Measurements from ENCODE around the gene TMEM72.

DNA sequence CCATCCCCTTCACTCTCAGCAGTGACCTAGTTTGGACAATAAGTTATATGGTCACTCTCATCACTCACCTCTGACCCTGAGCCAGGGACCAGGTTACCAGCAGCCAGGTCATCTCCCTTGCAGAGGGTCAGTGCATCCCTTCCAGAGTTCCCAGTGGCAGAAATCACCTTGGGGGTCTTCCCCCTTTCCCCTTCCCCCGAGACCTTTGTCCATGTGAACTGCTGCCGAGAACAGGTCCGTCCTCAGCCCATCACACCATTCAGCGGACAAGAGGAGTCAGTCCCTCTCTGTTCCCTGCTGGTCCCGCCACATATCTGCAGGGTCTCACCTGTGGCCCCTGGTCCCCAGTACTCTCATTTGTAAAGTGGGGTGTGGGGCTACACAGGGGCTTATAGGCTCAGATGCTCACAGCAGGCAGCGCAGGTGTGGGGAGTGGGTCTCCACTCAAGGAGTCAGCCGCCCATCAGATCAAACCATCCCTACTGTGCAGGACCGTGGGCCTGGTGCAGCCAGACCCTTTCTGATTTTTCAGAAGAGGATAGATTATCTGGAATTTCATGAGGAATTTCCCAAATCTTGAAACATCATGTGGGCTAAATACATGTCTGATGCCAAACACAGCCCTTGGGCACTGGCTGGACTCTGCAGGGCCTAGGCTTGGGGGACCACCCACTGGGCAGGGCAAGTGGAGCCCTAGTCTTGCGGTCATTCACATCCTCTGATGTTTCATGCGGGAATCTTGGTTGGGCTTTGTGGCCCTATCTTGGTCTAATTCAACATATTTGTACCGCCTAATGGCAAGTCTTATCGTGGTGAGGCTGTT, 61.0 kb downstream of the TMEM72 start:
- TF ChIP-seq, protein P1, sequence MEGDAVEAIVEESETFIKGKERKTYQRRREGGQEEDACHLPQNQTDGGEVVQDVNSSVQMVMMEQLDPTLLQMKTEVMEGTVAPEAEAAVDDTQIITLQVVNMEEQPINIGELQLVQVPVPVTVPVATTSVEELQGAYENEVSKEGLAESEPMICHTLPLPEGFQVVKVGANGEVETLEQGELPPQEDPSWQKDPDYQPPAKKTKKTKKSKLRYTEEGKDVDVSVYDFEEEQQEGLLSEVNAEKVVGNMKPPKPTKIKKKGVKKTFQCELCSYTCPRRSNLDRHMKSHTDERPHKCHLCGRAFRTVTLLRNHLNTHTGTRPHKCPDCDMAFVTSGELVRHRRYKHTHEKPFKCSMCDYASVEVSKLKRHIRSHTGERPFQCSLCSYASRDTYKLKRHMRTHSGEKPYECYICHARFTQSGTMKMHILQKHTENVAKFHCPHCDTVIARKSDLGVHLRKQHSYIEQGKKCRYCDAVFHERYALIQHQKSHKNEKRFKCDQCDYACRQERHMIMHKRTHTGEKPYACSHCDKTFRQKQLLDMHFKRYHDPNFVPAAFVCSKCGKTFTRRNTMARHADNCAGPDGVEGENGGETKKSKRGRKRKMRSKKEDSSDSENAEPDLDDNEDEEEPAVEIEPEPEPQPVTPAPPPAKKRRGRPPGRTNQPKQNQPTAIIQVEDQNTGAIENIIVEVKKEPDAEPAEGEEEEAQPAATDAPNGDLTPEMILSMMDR (IDR thresholded peaks at IDR 0.05): no peak
- TF ChIP-seq EZH2 (IDR thresholded peaks at IDR 0.05) (no peak), EZH2phosphoT487 (IDR thresholded peaks at IDR 0.05) (no peak)
